GM18498 (cell line): ENCODE data around the gene CYSTM1.

ENCODE experiments used
- ATAC-seq: cut with Tn5 transposase; IDR thresholded peaks from one replicate; pipeline ENCODE4 v1.9.1; 2021; ENCODE audit warnings: mild to moderate bottlenecking, moderate library complexity; ENCODE audit not compliant: unreplicated experiment

Gene CYSTM1

GRCh38 chr5:140287801-140288521 is 113.0 kb downstream of the CYSTM1 start:
- ATAC-seq, result no peak

GRCh38 chr5:140292212-140293036 is 117.4 kb downstream of the CYSTM1 start:
- ATAC-seq, result no peak
